HG03025 (cell line): ENCODE results near the gene C11orf87.

ENCODE experiments used
- ATAC-seq: cut with Tn5 transposase; IDR thresholded peaks from one replicate; pipeline ENCODE4 v1.9.1; 2021; ENCODE audit warnings: mild to moderate bottlenecking, moderate library complexity; ENCODE audit not compliant: unreplicated experiment, low FRiP score

C11orf87 gene

GRCh38 chr11:109435121-109435742 lies 13.2 kb downstream of the C11orf87 start:
- no peak for ATAC-seq

- ATAC-seq: no peak
Measured at GRCh38 chr11:109439684-109440083, 17.7 kb downstream of the C11orf87 start.

- no peak for ATAC-seq
Measured at GRCh38 chr11:109443052-109443451, 21.1 kb downstream of the C11orf87 start.

DNA sequence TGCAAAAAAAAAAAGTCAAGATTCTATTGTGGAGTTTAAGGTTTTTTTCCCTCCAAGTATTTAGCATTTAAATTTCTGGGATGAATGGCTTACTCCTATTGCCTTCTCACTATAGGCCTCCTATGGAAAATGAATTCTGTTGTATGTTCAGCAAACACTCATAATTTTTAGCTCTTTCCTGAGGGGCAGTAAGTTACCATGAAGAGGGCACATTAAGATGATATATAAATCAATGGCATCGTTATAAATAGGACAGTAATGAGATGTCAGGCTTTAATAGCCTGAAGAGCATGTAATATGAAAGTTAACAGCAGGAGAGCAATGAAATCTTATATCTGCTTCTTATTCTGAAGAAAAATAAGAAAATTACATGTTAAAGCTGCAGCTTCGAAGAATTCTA lies 32.9 kb downstream of the C11orf87 start:
- no peak for ATAC-seq
